ENCODE data around the gene TRPM3. TPM values are rescaled to one million over a fixed set of nuclear protein-coding genes. Genes with fewer than 3 reads are reported as not detected.

The TRPM3 gene
- total RNA-seq, 1 donor from 2014 or later = 8.2 TPM

DNA sequence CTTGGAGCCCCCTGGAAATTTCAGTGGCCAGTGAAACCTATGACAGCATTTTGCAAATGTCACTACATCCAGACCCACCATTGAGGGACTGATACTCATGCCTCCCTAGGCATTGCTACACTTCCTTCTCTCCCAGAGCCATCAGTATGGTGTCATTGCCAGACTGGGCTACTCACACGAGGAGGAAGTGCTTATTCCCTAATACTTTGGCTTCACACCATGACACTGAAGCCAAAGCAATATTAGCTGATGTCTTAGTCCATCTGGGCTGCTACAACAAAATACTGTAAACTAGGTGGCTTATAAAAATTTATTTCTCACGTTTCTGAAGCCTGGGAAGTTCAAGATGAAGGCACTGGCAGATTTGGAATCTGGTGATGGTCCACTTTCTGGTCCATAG is 22.6 kb downstream of the TRPM3 start:
- no peak for DNase-seq (ENCODE audit: low spot score)

DNA sequence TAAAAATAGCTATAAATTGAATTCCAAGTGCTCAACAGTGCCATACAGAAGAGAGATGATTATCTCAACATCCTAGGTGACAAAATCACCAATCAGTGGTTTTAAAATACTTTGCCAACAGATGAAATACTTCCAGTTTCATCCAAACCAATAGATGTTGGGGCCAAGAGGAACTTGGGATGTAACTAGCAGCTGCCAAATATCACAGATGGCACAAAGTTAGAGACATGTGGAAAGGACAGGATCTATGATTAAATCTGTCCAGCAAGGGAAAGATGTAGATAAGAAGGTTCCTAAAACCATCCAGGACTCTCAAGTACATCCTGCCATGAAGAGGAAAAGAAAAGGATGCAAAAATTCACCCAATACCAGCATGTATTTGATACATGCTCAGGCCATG is 23.8 kb downstream of the TRPM3 start:
- no peak for DNase-seq (ENCODE audit: low spot score)

DNA sequence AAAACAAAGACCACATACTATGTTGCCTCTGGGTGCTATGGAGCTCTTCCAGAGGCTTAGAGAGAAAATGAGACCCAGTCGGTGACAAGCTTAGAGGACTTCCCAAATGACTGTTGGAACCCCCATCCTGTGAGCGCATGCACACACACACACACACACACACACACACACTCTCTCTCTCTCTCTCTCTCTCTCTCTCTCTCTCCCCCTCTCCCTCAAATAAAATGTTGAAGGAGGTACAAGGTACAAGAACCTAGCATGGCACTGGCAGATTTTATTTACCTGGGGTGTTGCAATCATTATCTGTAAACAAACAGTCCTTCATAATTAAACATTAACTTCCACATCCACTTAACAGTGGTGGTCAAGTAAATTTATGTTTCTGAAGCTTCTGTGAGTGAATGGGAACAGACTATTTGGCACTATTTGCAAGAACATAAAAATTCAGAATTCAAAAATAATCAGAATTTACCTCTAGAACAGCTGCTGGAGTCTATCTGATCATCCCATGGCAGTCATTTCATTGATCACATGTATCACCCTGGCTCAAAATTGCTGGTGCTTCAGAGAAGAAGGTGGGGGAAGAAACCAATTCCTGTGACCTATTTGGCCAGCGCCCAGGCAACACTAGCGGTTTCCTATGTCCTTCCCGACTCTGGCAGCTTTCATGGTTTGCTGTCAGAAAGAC is 24.9 kb downstream of the TRPM3 start:
- no peak for DNase-seq (ENCODE audit: low spot score)

DNA sequence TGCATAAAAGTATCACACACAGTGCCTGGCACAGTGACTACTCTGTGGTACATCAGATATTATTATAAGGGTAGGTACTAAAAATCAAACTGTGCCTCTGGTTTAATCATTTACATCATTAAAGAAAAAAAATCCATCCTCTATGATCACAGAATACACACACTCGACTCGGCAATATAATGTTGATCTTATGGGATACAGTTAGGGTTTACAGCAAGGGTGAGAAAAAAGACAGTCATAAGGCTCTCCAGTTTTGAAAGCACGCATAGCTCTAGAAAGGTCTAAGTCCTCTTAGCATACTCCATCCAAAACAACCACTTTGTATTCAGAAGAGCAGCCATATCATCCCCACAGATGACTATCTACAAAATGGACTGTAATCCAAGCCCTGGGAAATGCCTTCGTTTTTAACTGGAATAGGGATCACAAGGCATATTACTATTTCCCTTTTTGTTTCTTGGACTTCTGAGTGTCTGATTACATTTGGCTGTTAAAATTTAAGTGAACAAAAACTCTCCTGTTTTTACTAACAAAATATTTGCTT is 26.6 kb downstream of the TRPM3 start:
- DNase-seq (ENCODE audit: low spot score) = no peak

DNA sequence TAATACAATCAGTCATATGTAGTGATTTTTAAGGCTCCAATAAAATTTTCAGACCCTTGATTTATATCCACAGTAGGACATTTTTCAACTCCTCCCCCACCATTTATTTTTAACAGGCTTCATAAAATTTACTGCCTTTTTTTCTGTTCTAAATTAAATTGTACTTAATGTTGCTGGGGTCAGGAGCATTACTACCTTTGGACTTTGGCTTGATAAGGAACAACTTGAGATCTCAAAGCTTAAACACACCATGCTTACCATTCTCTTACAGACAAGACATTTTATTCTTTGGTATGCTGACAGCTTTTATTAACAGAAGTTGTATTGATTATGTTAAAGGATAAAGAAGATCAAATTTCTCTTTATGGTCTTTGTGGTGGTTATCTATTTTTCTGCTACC is 30.5 kb downstream of the TRPM3 start:
- DNase-seq (ENCODE audit: low spot score) = no peak

DNA sequence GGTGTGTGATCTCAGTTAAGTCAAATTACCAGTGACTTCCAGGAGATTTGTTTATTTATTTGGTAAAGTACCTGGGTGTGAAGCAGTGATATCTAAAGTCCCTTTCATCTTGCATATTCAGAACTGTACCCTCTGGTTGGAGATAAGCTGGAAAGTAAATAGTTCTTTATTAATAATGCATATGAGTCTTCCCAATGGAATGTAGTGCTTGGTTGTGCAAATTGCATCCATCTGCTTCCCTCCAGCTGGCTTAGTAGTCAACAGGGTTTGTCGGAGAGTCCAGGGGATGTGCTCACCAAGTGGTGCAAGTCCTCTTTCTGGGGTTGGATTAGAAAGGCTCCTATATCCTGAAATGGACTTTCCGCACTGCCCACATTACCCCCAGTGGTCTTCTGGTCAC is 42.0 kb downstream of the TRPM3 start:
- no peak for DNase-seq (ENCODE audit: low spot score)

DNA sequence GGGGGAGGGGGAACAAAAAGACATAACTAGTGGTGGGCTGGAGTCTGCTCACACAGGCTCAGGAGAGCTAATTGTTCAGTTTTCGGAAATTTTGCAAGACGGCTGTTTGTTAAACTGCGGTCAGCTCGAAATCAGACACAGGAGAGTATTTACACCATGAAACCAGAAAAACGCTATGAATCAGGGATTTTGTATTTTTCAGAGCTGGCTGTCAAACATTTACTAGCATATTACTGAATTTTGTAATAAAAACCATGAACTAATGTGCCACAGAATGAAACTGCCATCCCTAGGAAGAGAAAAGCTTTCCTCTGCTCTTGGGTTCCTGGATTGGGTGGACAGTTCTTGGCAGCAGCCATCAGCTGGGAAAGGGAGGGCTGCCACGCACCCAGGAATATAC is 45.3 kb downstream of the TRPM3 start:
- no peak for DNase-seq (ENCODE audit: low spot score)

DNA sequence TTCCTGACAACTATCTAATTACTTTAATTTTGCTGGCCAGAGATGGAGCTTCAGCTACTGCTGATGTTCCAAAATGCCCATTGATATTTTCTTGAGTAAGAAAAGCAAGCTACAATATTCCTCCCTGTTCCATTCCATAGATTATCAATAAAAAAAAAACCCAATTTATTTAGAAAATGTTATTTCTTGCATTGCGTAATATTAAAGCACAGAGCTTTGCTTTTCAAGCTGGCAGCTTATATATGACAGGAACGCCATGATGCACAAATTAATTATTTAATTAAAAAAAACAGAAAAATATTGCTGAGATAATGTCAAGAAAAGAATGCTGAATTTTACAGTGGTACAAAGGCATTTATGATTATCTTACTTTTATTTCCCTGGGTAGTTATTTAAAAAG is 47.9 kb downstream of the TRPM3 start:
- DNase-seq (ENCODE audit: low spot score) = no peak

DNA sequence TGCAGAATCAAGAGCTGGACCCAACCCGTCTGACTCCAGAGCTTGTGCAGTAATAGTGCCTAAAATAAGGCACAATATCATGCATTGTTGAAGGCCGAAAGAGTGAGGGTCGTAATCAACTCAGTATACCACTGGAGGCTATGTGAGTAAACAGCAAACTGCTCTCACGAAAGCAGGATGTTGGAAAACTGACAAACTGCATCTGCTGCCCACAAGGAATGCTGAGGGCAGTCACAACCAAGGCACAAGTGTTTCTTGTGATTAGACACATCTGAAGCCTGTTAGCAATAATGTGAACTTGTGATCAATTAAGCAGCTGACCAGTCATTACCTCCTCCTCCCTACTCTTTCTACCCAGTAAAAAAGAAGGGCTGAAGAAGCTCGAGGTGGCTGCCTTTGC is 48.8 kb downstream of the TRPM3 start:
- DNase-seq (ENCODE audit: low spot score) = no peak

DNA sequence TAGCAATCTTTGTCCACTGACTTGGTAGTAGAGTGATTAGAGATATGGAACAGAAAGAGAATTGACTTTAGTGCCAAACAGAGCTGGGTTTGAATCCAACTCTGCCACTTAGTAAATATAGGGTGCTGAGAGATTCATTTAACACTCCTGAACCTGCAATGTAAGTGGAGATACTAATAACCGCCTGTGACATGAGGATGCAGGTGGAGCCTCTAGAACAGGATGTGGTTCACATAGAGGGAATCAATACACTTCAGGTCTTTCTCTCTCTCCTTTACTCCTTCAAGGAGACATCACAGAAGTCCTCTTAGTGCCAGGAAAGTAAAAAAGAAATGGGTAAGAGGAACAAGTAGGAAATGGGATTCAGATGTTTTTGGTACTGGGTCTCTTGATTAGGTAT is 49.8 kb downstream of the TRPM3 start:
- DNase-seq (ENCODE audit: low spot score) = no peak

DNA sequence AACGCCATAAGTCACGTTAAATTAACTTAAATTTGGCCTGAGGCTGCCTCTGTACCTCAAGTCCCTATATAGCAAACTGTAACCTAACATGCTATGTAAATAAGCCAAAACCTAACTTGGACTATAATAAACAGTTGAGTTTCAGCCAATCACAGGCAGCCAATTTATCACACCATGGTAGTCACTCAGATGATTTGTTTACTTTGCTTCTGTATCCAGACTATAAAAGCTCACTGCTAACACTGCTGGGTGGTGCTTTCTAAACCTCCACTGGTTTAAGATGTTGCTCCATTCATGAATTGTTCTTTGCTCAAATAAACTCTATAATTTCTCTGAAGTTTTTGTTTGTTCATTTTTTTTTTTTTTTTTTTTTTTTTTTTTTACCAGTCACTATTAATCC is 62.8 kb downstream of the TRPM3 start:
- DNase-seq (ENCODE audit: low spot score) = no peak

DNA sequence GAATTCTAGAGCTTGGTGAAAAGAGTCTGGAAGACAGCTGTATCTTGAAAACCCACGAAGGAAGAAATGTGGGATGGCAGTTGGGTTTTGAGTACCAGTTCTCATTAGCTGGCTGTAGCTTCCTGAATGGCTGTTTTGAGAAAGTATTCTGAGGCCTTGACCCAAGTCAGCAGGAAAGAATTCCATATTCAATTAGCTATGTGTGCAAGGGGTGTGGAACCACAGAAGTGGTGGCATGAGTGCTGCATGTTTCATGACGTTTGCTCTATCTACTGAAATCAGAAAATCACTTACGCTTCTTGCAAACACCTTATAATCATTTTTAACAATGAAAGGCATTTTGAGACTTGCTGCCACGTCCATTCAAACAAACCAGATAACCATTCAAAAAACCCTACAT is 69.1 kb downstream of the TRPM3 start:
- no peak for DNase-seq (ENCODE audit: low spot score)

DNA sequence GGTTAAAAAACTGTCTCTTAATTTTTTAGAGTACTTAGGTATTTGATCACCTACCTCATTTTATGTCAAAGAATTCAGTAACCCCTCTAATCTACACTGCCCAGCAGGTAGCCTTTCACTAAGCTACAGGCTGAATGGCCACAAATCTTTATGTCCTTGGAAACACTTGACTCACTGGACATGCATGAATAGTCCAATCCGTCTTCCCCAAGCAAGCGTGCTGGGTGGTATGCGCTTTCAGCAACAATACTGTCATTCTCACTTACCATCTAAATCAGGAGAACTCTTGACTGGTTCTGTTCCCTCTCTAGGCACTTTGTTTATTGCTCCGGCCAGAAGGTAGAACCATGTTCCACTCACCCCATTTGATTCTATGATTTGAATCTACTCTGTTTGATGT is 73.1 kb downstream of the TRPM3 start:
- no peak for DNase-seq (ENCODE audit: low spot score)

DNA sequence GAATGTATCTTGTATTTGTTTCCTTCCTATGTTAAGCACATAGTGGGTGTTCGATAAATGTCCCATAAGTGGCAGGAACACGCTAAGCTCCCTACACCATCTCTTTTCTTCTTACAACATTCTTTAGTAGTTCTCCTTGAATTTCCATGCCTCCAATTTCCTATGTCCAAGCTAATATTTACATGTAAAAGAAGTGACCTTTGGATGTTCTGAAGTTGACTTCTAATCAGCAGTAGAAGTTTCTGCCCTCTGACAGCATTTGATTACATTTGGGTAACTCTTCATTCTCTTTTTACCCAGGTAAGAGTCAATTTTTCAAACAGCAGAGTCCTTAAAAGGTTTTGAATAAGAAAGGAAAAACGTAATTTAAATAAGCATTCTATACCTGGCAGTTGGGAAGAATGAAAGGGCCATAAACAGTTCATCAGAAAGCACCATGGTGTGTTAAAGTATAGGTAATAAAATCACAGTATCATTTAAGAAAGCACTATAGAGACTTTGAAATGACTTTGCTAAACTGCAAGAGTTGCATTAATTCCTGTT is 78.9 kb downstream of the TRPM3 start:
- no peak for DNase-seq (ENCODE audit: low spot score)

DNA sequence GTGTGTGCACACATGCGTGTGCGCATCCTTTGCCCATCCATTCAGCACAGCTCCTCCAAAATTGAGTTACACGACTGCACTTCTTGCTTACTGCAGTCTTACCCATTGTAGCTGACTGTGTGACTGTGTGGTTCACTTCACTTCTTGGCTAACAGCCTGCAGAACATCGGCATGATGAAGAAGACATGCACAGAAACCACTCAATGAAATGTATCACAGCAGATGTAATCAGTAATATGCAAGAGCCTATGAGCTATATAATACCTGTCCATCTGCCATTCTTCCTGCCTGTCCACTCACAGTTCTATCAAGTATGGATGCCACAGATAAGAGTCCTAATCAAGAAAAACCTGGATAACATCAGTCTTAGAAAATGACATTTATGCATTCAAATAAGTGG is 83.9 kb downstream of the TRPM3 start:
- DNase-seq (ENCODE audit: low spot score) = no peak

DNA sequence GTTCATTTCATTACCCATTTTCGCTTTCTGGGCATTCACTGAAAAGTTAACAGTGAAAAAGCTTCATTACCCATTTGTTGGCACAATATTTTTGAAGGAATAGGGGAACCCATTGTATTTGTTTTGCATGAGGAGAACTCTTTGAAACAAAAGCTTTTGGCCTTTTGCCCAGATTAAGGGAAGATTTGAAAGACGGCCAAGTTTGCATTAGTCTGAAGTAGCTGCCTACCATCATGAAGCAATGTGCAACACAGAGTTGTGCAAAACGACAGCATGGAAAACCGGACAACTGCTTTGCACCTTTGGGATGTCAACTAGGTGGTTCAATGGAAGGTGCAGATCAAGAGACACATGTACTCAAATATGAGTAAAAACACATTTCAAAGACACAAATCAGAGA is 84.9 kb downstream of the TRPM3 start:
- peak; percentile 19 for DNase-seq (ENCODE audit: low spot score)

DNA sequence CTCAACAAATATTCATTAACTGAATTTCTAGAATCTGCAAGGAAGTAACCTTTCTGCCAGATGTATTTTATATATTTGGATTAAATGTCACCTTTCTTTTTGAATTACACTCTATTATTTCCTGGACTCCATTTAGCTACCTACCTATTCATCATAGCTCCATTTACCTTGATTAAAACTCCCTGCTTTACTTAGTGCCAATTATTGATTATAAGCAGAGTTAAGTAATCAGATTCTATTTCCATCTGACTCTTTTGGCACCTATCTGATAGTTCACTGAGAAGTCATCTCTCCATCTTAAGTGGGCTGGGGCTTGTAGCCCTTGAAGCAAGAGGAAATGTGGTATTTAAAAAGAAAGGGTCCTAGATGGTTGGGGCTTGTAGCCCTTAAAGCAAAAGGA is 88.6 kb downstream of the TRPM3 start:
- DNase-seq (ENCODE audit: low spot score) = no peak

DNA sequence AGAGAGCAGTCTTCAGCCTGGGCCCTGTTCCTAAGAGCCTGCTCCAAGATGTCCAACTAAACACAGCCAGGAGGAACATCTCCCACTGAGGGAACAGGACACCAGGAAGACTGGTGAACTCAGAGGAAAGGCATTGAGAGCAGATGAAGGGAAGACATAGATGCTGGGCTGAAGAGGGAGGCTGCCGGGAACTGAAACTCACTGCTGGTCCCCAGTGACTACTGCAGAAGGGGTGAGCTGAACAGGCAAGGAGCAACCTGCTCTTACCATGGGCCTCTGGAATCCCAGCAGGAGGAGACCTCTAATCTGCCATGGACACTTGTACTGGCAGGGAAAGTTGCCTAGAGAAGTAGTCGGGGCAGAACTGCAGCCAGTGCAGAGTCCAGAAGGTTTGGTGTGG is 95.7 kb downstream of the TRPM3 start:
- no peak for DNase-seq (ENCODE audit: low spot score)

DNA sequence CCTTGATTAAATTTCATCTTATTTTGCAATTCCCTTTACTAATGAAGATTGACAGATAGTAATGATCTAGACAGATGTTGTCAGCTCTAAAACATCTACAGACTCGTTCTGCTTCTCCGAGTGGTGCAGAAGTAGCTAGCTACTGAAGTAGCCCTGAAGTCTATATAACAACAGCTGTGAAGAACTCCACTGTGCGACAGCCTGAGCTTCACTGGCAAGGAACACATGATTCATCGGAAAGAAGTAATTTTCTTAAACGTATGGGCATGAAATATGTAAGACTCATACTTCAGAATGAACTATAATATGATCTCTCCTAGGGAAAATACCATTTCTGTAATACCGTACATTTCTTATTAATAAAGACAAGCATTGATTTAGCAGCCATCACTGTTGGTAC is 96.2 kb downstream of the TRPM3 start:
- DNase-seq (ENCODE audit: low spot score) = no peak

DNA sequence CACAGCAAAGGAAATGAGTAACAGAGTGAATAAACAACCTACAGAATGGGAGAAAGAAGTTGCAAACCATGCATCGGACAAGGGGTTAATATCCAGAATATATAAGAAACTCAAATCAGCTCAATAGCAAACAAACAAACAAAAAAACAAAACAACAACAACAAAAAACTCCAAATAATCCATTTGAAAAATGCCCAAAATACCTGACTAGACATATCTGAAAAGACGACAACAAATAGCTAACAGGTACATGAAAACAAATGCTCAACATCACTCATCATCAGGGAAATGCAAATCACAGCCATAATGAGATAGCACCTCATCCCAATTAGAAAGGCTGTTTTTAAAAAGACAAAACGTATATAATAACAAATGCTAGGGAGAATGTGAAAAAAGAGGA is 111.2 kb downstream of the TRPM3 start:
- no peak for DNase-seq (ENCODE audit: low spot score)

DNA sequence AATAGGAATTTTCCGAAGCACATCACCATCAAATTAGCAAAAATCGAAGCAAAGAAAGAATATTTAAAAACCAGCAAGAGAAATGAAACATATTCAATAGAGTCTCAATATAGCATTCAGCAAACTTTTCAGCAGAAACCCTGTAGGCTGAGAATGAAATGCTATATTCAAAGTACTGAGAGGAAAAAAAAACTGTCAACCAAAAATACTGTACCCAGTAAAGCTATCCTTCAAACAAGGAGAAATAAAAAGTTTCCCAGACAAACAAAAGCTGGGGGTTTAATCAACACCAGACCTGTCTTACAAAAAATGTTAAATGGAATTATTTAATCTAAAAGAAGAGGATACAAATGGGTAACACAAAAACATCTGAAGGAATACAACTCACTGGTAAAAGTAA is 116.0 kb downstream of the TRPM3 start:
- DNase-seq (ENCODE audit: low spot score) = no peak

DNA sequence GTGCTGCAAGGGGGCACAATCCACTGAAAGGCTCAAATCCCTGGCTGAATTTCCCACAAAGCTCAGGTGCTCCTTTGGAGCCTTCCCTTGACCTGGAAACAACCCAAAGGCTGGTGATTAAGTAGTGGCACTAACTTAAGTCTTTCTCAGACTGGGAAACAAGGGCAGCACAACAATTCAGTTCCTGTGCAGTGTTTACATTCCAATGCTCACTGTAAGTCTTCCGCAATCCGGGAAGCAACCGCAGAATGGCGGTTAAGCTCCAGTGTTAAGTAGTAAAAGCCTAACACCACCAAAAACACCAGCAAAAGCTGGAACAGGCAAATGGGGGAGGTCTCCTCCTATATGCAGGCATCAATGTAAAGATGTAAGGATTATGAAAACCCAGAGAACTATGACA is 117.2 kb downstream of the TRPM3 start:
- DNase-seq (ENCODE audit: low spot score) = no peak

DNA sequence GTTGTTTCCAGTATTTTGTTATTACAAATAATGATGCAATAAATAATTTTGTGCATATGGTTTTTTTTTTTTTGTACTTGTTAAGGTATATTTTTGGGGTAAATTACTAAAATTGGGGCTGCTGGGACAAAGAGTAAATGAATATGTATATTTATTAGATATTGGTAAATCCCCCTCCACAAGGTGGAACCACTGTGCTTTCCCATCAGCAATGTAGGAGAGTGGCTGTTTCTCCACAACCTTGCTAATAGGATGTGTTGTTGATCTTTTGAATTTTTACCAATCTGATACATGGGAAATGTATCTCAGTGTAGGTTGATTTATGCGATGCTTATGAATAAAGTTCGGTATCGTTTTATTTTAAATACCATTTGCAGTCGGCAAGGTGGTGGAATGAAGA is 118.1 kb downstream of the TRPM3 start:
- no peak for DNase-seq (ENCODE audit: low spot score)
